ENCODE data around the gene IRAK2.
"Not testable (repeated sequence)": the region's sequence is repeated elsewhere in the genome, so short reads cannot be mapped to it uniquely, and the experiment has no call there.

Gene IRAK2

DNA sequence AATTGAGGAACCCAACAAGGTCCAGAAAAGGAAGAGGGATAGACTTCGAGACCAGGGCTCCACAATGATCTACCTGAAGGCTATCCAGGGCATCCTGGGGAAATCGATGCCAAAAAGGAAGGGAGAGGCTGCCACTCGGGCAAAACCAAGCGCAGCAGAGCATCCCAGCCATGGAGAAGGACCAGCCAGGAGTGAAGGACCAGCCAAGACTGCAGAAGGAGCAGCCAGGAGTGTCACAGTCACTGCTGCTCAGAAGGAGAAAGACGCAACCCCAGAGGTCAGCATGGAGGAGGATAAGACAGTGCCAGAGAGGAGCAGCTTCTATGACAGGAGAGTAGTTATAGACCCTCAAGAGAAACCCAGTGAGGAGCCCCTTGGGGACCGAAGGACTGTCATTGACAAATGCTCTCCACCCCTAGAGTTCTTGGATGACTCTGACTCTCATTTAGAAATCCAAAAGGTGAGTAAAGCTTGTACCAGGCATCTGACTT lies 95.5 kb downstream of the IRAK2 start:
- DNase-seq = no peak

DNA sequence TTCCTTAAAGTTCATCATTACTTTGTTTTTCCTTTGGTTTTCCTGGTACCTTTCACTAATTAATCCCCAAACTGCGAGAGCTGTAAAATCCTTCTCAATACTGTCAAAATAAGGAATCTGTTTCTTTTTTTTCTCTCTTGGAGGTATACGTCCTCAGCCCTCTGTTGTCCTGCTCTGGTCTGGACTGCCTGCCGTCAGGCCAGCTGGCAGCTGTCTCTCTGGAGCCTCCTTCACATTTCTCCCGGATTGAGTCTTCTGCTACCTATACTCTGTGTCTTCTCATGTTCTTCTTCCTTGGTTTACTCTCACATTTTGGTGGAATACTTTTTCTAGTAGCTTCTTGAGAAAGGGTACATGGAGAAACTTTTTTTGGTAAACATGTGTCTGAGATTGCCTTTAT lies 97.3 kb downstream of the IRAK2 start:
- no peak for DNase-seq

DNA sequence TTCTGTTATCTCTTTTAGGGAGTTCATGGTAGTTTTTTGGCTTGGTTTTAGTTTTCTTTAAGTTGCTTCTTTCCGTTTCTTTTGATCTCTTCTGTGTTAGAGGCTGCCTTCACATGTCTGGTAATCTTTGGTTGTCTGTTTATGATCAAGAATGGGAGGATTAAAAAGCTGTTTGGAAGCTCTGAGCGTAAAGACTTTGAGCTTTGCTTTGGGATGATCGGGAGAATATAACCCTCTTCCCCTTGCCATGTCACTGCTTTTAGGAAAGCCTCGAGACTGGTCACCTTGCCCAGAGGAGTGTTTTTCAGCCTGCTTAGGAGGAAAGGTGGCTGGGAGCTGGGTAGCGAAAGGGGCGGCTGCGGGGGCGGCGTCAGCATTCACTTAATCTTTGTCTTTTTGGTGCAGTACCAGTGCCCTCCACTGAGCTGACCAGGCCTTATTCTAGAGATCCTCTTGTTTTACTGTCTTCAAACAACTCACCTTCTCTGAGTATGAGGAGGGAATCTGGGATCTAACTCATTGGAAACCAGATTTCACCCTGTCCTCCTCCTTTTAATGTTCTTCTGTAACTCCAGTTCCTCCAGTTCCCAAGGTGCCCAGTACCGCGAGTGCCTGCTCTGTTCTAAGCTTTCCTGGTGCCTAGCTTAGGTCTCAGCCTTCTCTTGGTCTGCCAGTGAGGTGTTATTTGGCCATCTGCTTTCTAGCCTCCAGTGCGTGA lies 99.1 kb downstream of the IRAK2 start:
- DNase-seq = no peak

DNA sequence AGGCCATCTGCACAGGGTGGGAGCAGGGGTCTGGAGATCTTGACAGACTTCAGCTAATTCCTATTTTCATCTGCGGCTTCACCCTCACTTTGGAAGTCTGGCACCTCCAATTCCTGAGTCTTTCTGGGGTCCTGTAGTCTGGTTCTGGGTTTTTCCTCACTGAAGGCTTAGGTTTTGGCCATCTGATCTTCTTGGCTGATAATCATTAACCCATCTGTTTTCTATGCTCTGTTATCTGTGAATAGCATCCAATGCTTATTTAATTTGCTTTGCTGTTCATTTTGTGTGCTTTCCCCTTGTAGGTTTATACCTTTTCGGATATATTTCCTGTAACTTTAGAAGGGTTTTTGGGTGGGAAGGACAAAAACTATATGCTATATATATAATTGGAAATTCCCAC lies 101.1 kb downstream of the IRAK2 start:
- DNase-seq = no peak

DNA sequence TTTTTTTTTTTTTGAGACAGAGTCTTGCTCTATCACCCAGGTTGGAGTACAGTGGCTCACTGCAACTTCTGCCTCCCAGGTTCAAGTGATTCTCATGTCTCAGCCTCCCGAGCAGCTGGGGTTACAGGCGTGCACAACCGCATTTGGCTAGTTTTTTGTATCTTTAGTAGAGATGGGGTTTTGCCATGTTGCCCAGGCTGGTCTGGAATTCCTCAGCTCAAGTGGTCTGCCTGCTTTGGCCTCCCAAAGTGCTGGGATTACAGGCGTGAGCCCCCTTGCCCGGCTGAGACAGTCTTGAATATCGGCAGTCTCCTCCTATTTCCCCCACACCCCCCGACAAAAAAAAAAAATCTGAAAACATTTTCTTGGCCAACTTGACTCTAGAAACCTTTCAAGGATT lies 102.2 kb downstream of the IRAK2 start:
- DNase-seq = not testable (repeated sequence)

DNA sequence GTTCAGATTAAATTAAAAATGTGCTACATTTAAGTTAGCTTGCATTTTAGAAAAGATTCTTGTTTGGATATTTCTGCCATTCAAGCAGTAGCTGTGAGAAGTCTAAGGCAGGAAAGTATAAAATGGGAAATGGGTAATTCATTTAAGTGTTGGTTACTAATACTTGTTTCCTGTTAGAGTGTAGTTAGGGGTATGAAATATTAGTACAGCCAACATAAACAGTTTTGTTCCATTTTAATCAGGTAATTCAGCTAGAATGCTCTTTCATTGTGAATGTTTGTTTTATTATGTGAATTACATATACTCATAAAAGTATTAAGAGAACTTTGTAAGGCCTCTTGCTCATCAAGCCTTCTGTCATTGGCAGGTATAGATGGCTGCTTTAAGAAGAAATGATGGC lies 103.4 kb downstream of the IRAK2 start:
- DNase-seq = no peak

DNA sequence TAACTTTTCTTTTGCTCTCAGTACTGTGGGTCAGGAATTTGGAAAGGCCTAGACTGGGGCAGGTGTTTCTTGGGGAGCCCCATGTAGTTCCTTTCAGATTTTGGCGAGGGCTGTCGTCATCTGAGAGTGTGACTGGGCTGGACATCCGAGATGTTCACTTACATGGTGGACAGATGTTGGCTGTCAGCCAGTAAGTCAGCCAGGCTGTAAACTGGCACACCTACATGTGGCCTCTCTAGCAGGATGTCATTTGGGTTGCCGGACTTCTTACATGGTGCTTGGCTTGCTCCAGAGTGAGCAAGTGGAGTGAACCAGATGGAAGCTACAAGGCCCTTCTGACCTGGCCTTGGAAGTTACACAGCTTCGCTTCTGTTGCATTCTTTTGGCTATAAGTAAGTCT lies 104.2 kb downstream of the IRAK2 start:
- no peak for DNase-seq

DNA sequence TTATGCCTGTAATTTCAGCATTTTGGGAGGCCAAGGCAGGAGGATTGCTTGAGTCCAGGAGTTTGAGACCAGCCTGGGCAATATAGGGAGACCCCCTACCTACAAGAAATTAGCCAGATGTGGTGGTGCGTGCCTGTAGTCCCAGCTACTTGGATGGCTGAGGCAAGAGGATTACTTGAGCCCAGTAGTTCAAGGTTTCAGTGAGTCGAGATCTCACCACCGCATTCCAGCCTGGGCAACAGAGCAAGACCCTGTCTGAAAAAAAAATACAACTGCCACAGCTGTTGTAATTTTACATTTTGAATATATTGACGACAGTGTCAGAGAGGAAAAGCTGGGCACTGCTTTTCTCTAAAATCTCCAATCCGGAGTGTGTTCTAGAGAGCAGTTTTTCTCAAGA lies 104.7 kb downstream of the IRAK2 start:
- no peak for DNase-seq

DNA sequence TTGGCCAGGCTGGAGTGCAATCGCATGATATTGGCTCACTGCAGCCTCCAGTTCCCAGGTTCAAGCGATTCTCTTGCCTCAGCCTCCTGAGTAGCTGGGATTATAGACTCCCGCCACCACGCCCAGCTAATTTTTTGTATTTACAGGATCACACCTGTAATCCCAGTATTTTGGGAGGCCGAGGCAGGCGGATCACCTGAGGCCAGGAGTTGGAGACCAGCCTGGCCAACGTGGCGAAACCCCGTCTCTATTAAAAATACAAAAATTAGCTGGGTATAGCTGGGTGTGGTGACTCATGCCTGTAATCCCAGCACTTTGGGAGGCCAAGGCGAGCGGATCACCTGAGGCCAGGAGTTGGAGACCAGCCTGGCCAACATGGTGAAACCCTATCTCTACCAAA lies 107.8 kb downstream of the IRAK2 start:
- DNase-seq = not testable (repeated sequence)

DNA sequence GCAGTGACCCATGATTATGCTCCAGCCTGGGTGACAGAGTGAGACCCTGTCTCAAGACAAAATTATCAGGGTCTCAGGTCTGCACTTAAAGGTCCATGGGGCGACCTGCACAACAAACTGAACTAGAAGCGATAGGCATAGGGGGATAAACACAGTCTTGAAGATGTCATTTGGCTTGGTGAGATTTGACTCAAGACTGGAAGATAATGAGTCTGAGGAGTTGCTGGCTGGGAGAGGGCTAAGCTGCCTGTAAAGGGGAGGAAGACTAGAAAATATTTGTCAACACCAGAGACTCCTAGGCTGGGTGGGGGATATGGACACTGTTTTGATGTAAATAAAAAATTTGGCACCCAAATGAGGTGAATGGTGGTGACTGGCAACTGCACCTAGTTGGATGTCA lies 108.3 kb downstream of the IRAK2 start:
- DNase-seq = no peak

DNA sequence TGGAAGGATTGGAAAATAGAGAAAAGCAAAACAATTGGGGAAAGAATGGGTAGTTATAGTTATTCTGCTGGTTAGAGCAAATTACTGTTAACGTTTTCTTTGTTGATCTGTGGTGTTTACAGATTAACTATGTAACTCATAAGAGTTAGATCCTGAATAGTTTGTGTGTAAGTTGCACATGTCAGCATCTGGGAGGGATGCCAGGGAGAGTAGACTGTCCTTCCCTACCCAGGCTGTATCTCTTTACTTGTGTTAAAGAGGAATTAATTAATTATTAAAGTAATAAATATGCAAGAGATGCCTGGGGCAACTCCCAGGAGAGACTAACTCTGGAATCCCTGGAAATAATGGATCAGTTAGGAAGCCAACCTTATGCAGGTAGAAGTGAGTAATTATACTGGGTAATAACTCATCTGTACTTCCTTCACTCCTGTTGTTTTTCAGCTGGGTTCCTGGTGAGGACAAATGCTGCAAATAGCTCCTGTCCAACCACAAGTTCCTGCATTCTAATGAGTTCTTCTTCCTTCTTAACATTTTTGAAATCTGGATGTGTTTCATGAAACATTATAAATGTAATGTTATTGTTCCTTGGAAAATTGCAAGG lies 109.1 kb downstream of the IRAK2 start:
- no peak for DNase-seq

DNA sequence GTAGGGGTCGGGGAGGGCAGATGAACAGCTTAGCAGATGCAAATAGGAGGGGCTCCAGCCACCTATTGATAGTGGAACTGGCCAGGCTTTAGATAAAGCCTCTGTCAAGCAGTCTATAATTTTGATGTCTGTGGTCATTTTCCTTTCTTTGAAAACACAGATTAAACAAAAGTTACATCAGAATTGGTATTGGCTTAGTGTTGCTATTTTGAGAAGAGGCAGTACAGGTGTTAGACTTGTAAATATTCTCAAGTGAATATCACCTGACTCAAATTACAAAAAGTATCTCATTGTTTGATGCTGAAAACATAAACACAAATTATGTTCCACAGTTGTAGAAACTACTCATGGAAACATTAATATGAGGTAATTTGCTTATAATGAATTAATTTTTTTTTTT lies 109.9 kb downstream of the IRAK2 start:
- no peak for DNase-seq

DNA sequence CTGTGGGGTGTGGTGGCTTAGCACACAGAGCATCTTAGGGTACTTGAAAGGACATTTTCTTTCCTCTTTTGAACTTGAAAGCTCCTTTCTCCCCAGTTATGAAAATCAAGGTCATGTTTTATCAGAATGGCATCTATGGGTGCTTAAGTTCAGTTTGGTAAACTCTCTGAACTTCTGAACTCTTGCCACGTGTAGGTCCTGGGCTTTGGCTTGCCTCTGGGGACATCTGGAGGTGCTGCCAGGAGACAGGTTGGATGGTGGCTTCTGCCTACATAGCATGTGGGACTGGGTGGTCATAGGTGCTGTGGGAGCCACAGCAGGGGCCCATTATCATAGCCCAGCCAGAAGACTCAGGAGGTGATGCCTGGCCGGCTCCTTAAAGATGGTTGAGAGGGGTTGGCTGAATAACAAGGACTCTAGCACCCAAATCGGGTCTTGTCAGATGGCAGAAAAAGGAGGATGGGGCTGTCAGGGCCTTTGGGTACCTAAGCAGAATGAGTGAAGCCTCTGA lies 112.5 kb downstream of the IRAK2 start:
- DNase-seq = no peak

DNA sequence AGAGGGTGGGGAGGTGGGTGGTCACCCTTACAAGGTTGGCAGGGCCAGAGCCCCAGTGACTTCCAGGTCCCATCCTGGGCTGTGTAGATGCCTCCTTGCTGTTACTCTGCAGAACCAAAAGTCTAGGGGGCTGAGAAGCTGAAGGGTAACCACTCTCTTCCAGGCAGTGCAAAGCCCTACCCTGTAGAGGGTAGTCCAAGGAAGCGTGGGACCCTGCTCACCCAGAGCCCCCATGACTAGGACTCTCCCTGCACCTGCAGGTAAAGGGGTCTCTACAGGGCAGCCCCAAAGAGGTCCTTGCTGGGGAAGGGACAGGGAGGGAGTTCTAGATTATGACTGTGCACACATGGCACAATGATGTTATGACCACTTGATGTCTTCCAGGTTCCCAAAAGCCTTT lies 113.8 kb downstream of the IRAK2 start:
- no peak for DNase-seq

DNA sequence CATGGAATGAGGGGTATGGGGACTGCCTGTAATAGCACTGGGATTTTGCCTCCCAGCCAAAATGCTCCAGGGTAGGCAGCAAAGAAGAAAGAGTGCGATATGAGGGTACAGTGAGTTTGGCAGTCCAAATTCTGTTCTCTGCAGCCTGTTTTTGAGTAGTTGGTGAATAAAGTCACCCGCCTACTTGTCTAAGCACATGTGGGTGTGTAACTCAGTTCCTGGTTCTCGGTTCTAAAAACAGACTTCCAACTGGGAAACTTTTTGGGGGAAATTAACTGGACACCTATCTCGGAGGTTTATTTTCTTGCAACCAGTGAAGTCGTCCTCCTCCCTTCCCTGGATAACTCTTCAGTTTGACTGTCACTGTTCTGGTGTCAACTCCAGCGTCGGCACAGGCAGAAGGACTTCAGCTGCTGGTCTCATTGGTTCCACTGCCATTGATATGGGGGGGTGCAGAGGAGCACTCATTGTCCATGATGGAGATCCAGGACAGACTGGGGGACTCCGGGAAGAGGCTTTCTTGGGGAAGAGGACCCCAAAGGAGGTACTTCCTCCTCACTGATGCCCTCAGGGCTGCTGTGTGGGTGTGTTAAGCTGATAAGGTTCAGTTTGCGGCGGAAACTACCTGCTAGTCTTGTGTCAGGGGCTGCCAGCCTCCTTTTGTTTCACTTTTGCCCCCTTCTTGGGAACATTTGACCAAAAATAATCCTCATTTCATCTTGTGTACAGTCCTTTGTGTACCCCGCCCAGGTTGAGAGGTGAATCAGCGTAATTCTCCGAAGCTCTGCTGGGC lies 114.9 kb downstream of the IRAK2 start:
- no peak for DNase-seq

DNA sequence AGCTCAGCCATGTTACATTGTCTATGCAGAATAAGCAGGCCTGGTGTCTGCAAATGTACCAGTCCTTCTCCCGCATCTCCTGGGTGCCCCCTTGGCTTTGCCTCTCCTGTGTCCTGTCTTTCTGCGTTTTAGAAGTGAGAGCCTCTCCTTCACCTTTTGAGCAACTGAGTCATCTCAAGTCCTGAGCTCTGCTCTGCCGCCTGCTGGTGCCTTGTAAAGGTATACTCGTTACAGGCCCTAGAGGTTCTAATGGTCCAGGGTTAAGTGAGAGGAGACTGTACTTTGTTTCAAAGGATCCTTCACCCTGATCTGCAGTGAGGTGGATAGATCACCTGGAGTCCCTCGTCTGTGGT lies 115.4 kb downstream of the IRAK2 start:
- DNase-seq = no peak

DNA sequence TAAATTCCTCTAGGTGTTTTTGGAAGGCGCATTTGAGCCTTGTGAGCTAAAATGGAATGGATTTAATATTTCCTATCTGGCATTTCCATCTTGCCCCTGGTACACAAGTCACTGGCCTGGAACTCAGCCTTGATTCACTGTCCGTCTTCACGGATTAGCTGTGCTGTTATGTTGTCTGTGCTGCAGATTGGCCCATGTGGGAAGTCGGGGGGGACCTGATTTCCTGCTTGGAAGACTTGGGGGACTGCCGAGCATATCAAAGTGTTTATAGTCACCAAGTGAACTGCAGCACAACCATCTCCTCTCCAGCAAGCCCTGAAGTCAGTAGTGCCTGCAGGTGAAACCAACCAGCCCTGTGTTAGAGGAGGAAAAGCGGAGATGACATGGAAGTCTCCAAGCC lies 115.9 kb downstream of the IRAK2 start:
- DNase-seq = no peak

DNA sequence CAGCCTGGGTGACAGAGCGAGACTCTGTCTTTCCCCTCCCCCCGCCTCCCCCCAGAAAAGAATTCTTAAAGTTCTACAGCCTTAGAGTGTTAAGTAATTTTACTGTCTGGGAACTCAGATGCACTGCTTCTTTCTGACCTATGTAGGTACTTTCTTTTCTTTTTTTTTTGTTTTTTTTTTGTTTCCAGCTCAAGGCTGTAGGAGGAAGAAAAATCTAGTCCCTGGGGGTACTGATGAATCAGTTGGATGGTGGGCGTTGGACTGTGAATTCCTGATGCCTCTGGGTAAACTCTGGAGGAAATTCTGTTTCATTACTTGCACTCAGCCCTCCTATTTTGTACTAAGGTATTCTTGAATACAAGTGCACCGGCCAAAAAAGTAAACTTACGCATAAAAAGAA lies 117.2 kb downstream of the IRAK2 start:
- DNase-seq = no peak

DNA sequence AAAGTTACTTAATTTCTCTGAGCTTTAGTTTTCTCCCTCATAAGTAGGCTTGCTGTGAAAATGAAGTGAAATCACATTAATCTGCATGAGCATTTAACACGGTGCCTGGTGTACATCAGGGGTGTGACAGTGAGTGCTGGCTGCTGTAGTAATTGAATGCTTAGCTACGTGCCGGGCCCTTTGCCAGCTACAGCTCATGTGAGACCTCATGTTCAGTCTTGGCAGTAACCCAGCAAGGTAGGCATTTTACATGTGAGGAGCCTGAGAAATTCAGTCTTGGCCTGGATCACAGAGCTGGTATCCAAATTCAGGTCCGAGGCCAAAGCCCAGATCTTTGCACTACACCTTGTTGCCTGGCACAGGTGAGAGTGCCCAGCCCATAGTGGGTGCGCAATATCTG lies 118.9 kb downstream of the IRAK2 start:
- DNase-seq = no peak

DNA sequence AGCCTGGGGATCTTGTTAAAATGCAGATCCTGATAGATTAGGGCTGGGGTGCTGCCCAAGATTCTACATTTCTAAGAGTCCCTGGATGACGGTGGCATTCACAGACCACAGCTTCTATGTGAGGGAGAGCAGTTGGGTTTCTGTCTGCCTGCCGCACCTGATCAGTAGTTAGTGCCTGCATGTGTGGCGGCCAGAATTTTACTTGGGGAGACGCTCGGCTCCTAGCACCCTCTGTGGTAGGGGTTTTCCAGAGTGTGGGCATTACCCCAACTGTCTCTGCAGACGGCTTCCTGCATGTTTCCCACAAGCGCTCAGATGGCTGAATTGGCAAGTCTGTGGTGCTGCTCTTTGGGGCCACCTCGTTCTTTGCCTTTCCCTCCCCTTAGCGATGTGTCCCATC lies 119.8 kb downstream of the IRAK2 start:
- DNase-seq = no peak

DNA sequence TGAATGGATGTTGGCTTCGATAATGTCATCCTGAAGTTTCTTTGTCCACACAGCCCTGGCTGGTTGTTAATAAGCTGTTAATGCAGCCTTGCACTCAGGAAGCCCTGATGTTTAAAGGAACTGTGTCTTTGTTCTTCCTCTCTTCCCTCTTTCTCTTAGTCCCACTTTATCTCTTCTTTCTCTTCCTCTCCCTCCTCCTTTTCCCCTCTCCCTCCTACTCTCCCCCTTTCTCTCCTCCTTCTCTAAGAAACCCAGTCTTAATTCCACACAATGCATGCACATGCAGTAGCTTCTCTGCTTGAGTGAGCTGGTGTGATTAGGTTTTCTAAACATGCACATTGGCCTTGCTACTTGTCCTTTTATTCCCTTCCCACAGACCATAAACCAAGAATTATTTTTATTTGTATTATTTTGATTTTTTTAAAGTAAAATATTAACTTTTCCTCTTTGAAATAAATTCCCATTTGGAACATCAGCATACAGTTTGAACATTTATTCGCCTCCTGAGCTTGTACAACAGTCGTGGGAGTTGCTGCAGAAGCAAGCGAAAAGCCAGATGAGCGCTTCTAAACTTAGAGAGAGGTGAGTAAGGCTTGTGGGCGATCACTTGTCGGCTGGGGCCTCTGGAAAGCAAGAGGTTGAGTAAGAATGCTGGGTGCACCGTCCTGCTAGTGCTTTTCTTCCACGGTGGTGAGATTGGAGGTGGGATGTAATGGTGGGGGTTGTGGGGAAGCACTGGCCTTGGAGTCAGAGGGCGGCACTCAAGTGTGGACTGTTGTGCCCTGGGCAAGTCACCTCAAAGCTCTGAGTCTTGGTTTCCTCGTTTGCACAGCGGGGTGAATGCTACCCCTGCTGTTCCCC lies 120.8 kb downstream of the IRAK2 start:
- DNase-seq = no peak

DNA sequence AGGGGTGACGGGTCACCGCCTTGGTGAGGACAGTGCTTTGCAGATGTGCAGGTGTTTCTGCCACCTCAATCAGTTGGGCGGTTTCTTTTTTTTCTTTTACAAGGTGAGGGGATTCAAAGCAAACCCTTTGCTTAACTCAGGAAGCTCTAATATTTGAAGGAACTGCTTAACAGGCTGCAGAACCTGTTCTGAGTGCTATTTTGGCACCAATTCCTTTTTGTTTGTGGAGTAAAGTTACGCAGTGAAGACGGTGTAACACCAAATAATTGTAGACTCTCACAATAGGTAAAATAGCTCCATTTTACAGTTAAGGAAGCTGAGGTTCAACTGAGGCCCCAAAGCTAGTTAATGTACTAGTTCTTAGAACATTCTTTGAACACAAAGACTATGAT lies 121.4 kb downstream of the IRAK2 start:
- DNase-seq = no peak

Data from NCI-H1436 treated with DMSO at 0.1 percent for 48 hours (cell line).